Left hindlimb (tissue), 1 donor: ENCODE results near the gene ZCCHC4.

Experiments
- DNase-seq: peaks from one replicate; pipeline ENCODE4 v3.0.0-alpha.2; 2018

Gene ZCCHC4

GRCh38 chr4:25378437-25378743 lies 65.8 kb downstream of the ZCCHC4 start:
- DNase-seq = no peak

GRCh38 chr4:25379591-25379990 lies 67.0 kb downstream of the ZCCHC4 start:
- DNase-seq = no peak

- DNase-seq = no peak
These were observed 71.1 kb downstream of the ZCCHC4 start for GRCh38 chr4:25383647-25384046.

- DNase-seq = no peak
These were observed 74.4 kb downstream of the ZCCHC4 start for GRCh38 chr4:25386926-25387325.

GRCh38 chr4:25397305-25397704 lies 84.7 kb downstream of the ZCCHC4 start:
- no peak for DNase-seq

- DNase-seq = no peak
These were observed 86.9 kb downstream of the ZCCHC4 start for GRCh38 chr4:25399510-25399909.

GRCh38 chr4:25401066-25401465 lies 88.5 kb downstream of the ZCCHC4 start:
- DNase-seq = no peak

GRCh38 chr4:25402521-25402920 lies 89.9 kb downstream of the ZCCHC4 start:
- DNase-seq = no peak

GRCh38 chr4:25403699-25404098 lies 91.1 kb downstream of the ZCCHC4 start:
- no peak for DNase-seq

- DNase-seq = no peak
These were observed 92.9 kb downstream of the ZCCHC4 start for GRCh38 chr4:25405453-25405852.

- no peak for DNase-seq
These were observed 93.6 kb downstream of the ZCCHC4 start for GRCh38 chr4:25406081-25406692.

- no peak for DNase-seq
These were observed 98.4 kb downstream of the ZCCHC4 start for GRCh38 chr4:25410820-25411529.

- no peak for DNase-seq
These were observed 100.7 kb downstream of the ZCCHC4 start for GRCh38 chr4:25413261-25413660.

GRCh38 chr4:25417014-25417413 lies 104.4 kb downstream of the ZCCHC4 start:
- DNase-seq = no peak
